Measurements from ENCODE around the gene TMEM192. TPM values are rescaled to one million over a fixed set of nuclear protein-coding genes. Genes with fewer than 3 reads are reported as not detected.
"Not testable (repeated sequence)": the region's sequence is repeated elsewhere in the genome, so short reads cannot be mapped to it uniquely, and the experiment has no call there.

TMEM192 gene
- total and polyA plus RNA-seq, 2 donors = 6.1 to 8.0 TPM

DNA sequence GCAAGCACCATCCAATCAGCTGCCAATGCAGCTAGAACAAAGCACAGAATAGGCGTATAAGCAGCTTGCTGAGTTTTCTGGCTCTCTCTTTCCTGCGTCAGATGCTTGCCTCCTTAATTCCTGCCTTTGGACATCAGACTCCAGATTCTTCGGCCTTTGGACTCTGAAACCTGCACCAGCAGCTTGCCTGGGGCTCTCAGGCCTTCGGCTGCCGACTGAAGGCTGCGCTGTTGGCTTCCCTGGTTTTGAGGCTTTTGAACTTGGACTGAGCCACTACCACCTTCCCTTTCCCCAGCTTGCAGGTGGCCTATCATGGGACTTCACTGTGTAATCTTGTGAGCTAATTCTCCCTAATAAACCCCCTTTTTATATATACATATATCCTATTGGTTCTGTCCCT, 6.1 kb downstream of the TMEM192 start:
- no peak overlapping the region for H3K4me3 ChIP-seq (ENCODE audit: low read length in 2 of 2)
- no peak overlapping the region for H3K27ac ChIP-seq (ENCODE audit: low read depth in 1 of 2, low read length in 1 of 2)
- H3K27me3 ChIP-seq (ENCODE audit: control insufficient read depth in 2 of 2, insufficient read depth in 1 of 2, low read length in 1 of 2) = no peaks in the 10 kb centered on the region
- WGBS = 98% methylated on average over 6 of the region's 6 CpGs
- no peaks in the 10 kb centered on the region for H3K4me1 ChIP-seq (ENCODE audit: control insufficient read depth in 2 of 2, insufficient read depth in 2 of 2, low read length in 2 of 2)
- H3K9me3 ChIP-seq (ENCODE audit: control insufficient read depth in 2 of 2, insufficient read depth in 1 of 2, low read length in 1 of 2) = no peaks in the 10 kb centered on the region
- DNase-seq (ENCODE audit: low read depth in 6 of 9, low spot score in 9 of 9) = no peak
- H3K36me3 ChIP-seq (ENCODE audit: control insufficient read depth in 2 of 2, insufficient read depth in 2 of 2, low read length in 1 of 2) = peaks cover 0 to 4% of the 10 kb centered on the region in 2 donors

DNA sequence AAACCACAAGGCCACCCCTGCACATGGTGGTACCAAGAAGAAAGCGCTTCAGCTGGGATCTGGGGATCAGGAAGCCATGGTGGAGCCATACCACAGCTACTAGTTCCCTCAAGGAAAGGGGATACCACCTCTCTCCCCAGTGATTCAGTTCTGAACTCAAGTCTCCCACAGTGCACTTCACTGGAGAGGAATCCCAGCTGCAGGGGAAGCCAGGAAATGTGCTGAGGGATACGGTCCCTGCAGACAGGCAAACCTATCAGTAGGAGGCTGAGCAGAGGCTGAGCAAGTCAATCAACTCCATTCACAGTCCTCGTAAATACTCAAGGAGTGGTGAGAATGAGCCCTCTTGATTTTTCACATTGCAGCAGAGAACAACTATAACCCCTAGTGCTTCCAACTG, 11.0 kb downstream of the TMEM192 start:
- no peak overlapping the region for H3K4me3 ChIP-seq (ENCODE audit: low read length in 2 of 2)
- no peak overlapping the region for H3K27ac ChIP-seq (ENCODE audit: low read depth in 1 of 2, low read length in 1 of 2)
- no peaks in the 10 kb centered on the region for H3K4me1 ChIP-seq (ENCODE audit: control insufficient read depth in 2 of 2, insufficient read depth in 2 of 2, low read length in 2 of 2)
- no peaks in the 10 kb centered on the region for H3K27me3 ChIP-seq (ENCODE audit: control insufficient read depth in 2 of 2, insufficient read depth in 1 of 2, low read length in 1 of 2)
- 96% methylated on average over 3 of the region's 3 CpGs for WGBS
- peaks cover 0 to 5% of the 10 kb centered on the region in 2 donors for H3K36me3 ChIP-seq (ENCODE audit: control insufficient read depth in 2 of 2, insufficient read depth in 2 of 2, low read length in 1 of 2)
- DNase-seq (ENCODE audit: low read depth in 6 of 9, low spot score in 9 of 9) = no peak
- H3K9me3 ChIP-seq (ENCODE audit: control insufficient read depth in 2 of 2, insufficient read depth in 1 of 2, low read length in 1 of 2) = no peaks in the 10 kb centered on the region

DNA sequence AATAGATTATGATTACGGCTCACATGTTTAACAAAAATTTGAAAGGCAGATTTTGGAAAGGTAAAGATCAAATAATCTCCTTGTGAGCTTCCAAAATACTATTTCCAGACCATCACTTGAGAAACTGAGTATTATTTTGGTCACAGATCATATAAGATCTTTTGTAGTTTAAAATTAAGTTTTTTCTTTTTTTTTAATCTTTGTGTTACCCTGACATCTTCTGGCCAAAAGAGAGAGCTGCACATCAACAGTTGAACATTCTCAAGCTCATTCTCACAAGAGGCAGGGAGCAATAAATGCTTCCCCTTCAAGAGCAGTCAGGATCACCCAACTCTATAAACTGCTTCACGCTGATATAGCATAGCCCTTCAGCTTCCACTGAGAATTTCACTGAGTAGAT, 15.9 kb downstream of the TMEM192 start:
- no peaks in the 10 kb centered on the region for H3K4me1 ChIP-seq (ENCODE audit: control insufficient read depth in 2 of 2, insufficient read depth in 2 of 2, low read length in 2 of 2)
- H3K27me3 ChIP-seq (ENCODE audit: control insufficient read depth in 2 of 2, insufficient read depth in 1 of 2, low read length in 1 of 2) = no peaks in the 10 kb centered on the region
- H3K4me3 ChIP-seq (ENCODE audit: low read length in 2 of 2) = no peak overlapping the region
- H3K36me3 ChIP-seq (ENCODE audit: control insufficient read depth in 2 of 2, insufficient read depth in 2 of 2, low read length in 1 of 2) = peaks cover 0 to 7% of the 10 kb centered on the region in 2 donors
- WGBS = 97% methylated on average over 2 of the region's 2 CpGs
- peak in 2 of 9 donors; percentile 11 to 13 for DNase-seq (ENCODE audit: low read depth in 6 of 9, low spot score in 9 of 9)
- no peak overlapping the region for H3K27ac ChIP-seq (ENCODE audit: low read depth in 1 of 2, low read length in 1 of 2)
- no peaks in the 10 kb centered on the region for H3K9me3 ChIP-seq (ENCODE audit: control insufficient read depth in 2 of 2, insufficient read depth in 1 of 2, low read length in 1 of 2)

DNA sequence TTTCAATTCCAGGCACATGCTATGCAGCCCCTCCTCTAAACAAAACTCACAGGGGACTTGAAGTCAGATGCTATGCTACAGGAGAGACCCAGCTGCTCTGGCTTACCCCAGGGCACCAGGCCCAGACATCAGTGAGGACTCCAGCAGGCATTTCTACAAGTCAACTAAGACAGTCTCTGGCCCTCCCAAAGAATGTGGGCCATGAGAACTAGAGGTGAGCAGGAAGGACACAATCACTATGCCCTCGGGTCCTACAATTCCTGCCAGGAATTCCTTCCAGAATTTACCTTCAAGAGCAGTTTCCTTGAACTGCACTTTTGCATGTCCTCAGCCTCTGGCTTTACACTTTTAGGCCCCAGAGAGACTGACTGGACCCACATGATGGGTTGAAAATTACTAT, 17.4 kb downstream of the TMEM192 start:
- H3K27ac ChIP-seq (ENCODE audit: low read depth in 1 of 2, low read length in 1 of 2) = no peak overlapping the region
- no peaks in the 10 kb centered on the region for H3K9me3 ChIP-seq (ENCODE audit: control insufficient read depth in 2 of 2, insufficient read depth in 1 of 2, low read length in 1 of 2)
- H3K4me1 ChIP-seq (ENCODE audit: control insufficient read depth in 2 of 2, insufficient read depth in 2 of 2, low read length in 2 of 2) = no peaks in the 10 kb centered on the region
- no peak for DNase-seq (ENCODE audit: low read depth in 6 of 9, low spot score in 9 of 9)
- WGBS = 93% methylated on average over 1 of the region's 1 CpG
- peaks cover 0 to 3% of the 10 kb centered on the region in 2 donors for H3K36me3 ChIP-seq (ENCODE audit: control insufficient read depth in 2 of 2, insufficient read depth in 2 of 2, low read length in 1 of 2)
- no peaks in the 10 kb centered on the region for H3K27me3 ChIP-seq (ENCODE audit: control insufficient read depth in 2 of 2, insufficient read depth in 1 of 2, low read length in 1 of 2)
- H3K4me3 ChIP-seq (ENCODE audit: low read length in 2 of 2) = no peak overlapping the region

DNA sequence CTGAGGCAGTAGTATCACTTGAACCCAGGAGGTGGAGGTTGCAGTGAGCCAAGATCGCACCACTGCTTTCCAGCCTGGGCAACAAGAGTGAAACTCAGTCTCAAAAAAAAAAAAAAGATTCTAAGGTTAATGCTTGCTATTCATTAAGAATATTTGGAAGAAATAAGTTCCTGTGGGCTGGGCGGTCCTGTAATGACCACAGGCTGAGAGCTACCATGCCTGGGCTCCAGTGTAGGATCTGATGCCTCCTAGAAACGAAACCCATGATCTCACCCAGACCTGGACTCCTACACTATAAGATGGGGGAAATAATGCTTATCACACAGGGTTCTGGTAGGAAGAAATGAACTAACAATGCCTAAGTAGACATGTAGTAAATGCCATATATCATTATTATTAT, 17.8 kb downstream of the TMEM192 start:
- DNase-seq (ENCODE audit: low read depth in 6 of 9, low spot score in 9 of 9) = no peak
- Histone ChIP-seq H3K9me3 (ENCODE audit: control insufficient read depth in 2 of 2, insufficient read depth in 1 of 2, low read length in 1 of 2) (no peaks in the 10 kb centered on the region), H3K36me3 (ENCODE audit: control insufficient read depth in 2 of 2, insufficient read depth in 2 of 2, low read length in 1 of 2) (peaks cover 0 to 3% of the 10 kb centered on the region in 2 donors), H3K4me3 (ENCODE audit: low read length in 2 of 2) (no peak overlapping the region), H3K27me3 (ENCODE audit: control insufficient read depth in 2 of 2, insufficient read depth in 1 of 2, low read length in 1 of 2) (no peaks in the 10 kb centered on the region), H3K4me1 (ENCODE audit: control insufficient read depth in 2 of 2, insufficient read depth in 2 of 2, low read length in 2 of 2) (no peaks in the 10 kb centered on the region), H3K27ac (ENCODE audit: low read depth in 1 of 2, low read length in 1 of 2) (no peak overlapping the region)
- 95% methylated on average over 3 of the region's 3 CpGs for WGBS

DNA sequence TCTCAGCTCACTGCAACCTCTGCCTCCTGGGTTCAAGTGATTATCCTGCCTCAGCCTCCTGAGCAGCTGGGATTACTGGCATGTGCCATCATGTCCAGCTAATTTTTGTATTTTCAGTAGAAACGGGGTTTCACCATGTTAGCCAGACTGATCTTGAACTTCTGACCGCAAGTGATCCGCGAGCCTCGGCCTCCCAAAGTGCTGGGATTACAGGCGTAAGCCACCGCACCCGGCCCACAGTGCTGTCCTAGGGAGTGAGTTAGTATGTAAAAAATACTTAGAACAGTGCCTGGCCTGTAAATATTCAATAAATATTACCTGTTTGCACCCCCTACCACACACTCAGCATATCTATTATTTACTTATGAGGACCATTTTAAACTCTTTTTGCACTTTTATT, 20.5 kb downstream of the TMEM192 start:
- H3K27me3 ChIP-seq (ENCODE audit: control insufficient read depth in 2 of 2, insufficient read depth in 1 of 2, low read length in 1 of 2); H3K4me3 ChIP-seq (ENCODE audit: low read length in 2 of 2); H3K36me3 ChIP-seq (ENCODE audit: control insufficient read depth in 2 of 2, insufficient read depth in 2 of 2, low read length in 1 of 2); DNase-seq (ENCODE audit: low read depth in 6 of 9, low spot score in 9 of 9); H3K4me1 ChIP-seq (ENCODE audit: control insufficient read depth in 2 of 2, insufficient read depth in 2 of 2, low read length in 2 of 2); H3K27ac ChIP-seq (ENCODE audit: low read depth in 1 of 2, low read length in 1 of 2); H3K9me3 ChIP-seq (ENCODE audit: control insufficient read depth in 2 of 2, insufficient read depth in 1 of 2, low read length in 1 of 2): not testable (repeated sequence)
- WGBS = 98% methylated on average over 8 of the region's 8 CpGs

DNA sequence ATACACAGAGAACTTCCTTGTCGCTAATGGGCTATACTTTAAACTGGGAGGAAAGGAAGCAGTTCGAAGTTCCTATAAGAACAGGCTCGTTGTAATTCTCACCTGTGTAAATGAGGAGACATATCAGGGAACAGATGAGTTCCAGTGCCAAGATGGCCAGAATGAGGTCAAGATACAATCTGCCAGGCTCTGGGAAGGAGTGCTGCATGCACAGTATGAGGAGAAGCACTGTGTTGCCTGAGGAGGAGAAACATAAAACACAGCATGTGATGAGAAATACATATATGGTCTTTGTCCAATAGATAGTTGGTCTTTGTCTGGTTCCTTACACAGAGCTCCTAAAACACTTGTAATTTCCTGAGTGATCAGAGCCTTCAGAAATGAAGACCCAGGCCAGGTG, 24.3 kb downstream of the TMEM192 start:
- H3K4me1 ChIP-seq (ENCODE audit: control insufficient read depth in 2 of 2, insufficient read depth in 2 of 2, low read length in 2 of 2) = no peaks in the 10 kb centered on the region
- H3K9me3 ChIP-seq (ENCODE audit: control insufficient read depth in 2 of 2, insufficient read depth in 1 of 2, low read length in 1 of 2) = no peaks in the 10 kb centered on the region
- H3K27me3 ChIP-seq (ENCODE audit: control insufficient read depth in 2 of 2, insufficient read depth in 1 of 2, low read length in 1 of 2) = no peaks in the 10 kb centered on the region
- 89% methylated on average over 3 of the region's 3 CpGs for WGBS
- H3K4me3 ChIP-seq (ENCODE audit: low read length in 2 of 2) = no peak overlapping the region
- no peak overlapping the region for H3K27ac ChIP-seq (ENCODE audit: low read depth in 1 of 2, low read length in 1 of 2)
- no peak for DNase-seq (ENCODE audit: low read depth in 6 of 9, low spot score in 9 of 9)
- H3K36me3 ChIP-seq (ENCODE audit: control insufficient read depth in 2 of 2, insufficient read depth in 2 of 2, low read length in 1 of 2) = peaks cover 0 to 14% of the 10 kb centered on the region in 2 donors

DNA sequence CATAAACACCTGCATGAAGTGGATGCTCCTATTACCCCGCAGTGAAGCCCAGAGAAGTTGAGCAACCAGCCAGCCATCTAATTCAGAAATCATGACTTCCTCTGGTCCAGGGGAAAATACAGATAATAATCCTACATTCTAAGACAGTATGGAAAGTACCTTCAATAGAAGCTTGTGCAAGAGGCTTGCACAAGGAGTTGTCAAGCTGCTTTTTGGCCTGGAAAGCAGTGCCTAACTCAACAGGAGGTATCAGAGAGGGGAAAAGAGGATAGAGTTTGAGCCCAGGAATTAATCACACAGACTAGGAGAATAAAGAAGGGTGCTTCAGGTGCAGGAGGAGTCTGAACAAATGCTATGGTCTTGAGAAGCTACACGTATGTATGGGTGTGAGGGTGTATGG, 26.7 kb downstream of the TMEM192 start:
- no peak overlapping the region for H3K27ac ChIP-seq (ENCODE audit: low read depth in 1 of 2, low read length in 1 of 2)
- 80% methylated on average over 2 of the region's 2 CpGs for WGBS
- H3K4me3 ChIP-seq (ENCODE audit: low read length in 2 of 2) = no peak overlapping the region
- no peak for DNase-seq (ENCODE audit: low read depth in 6 of 9, low spot score in 9 of 9)
- H3K9me3 ChIP-seq (ENCODE audit: control insufficient read depth in 2 of 2, insufficient read depth in 1 of 2, low read length in 1 of 2) = no peaks in the 10 kb centered on the region
- peaks cover 0 to 14% of the 10 kb centered on the region in 2 donors for H3K36me3 ChIP-seq (ENCODE audit: control insufficient read depth in 2 of 2, insufficient read depth in 2 of 2, low read length in 1 of 2)
- H3K27me3 ChIP-seq (ENCODE audit: control insufficient read depth in 2 of 2, insufficient read depth in 1 of 2, low read length in 1 of 2) = no peaks in the 10 kb centered on the region
- no peaks in the 10 kb centered on the region for H3K4me1 ChIP-seq (ENCODE audit: control insufficient read depth in 2 of 2, insufficient read depth in 2 of 2, low read length in 2 of 2)

DNA sequence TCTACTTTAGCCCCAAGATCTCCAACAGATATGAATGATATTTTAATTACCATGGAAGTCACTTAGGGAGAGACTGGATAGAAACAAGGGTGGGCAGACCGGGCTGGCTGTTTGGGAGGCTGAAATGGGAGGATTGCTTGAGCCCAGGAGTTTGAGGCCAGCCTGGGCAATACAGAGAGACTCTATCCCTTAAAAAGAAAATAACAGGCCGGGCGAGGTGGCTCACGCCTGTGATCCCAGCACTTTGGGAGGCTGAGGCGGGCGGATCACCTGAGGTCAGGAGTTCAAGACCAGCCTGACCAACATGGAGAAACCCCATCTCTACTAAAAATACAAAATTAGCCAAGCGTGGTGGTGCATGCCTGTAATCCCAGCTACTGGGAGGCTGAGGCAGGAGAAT, 27.9 kb downstream of the TMEM192 start:
- not testable (repeated sequence) for H3K9me3 ChIP-seq (ENCODE audit: control insufficient read depth in 2 of 2, insufficient read depth in 1 of 2, low read length in 1 of 2); H3K27ac ChIP-seq (ENCODE audit: low read depth in 1 of 2, low read length in 1 of 2); H3K27me3 ChIP-seq (ENCODE audit: control insufficient read depth in 2 of 2, insufficient read depth in 1 of 2, low read length in 1 of 2); H3K4me1 ChIP-seq (ENCODE audit: control insufficient read depth in 2 of 2, insufficient read depth in 2 of 2, low read length in 2 of 2); H3K4me3 ChIP-seq (ENCODE audit: low read length in 2 of 2); DNase-seq (ENCODE audit: low read depth in 6 of 9, low spot score in 9 of 9)
- H3K36me3 ChIP-seq (ENCODE audit: control insufficient read depth in 2 of 2, insufficient read depth in 2 of 2, low read length in 1 of 2) = peaks cover 0 to 14% of the 10 kb centered on the region in 2 donors
- WGBS = 96% methylated on average over 6 of the region's 7 CpGs

DNA sequence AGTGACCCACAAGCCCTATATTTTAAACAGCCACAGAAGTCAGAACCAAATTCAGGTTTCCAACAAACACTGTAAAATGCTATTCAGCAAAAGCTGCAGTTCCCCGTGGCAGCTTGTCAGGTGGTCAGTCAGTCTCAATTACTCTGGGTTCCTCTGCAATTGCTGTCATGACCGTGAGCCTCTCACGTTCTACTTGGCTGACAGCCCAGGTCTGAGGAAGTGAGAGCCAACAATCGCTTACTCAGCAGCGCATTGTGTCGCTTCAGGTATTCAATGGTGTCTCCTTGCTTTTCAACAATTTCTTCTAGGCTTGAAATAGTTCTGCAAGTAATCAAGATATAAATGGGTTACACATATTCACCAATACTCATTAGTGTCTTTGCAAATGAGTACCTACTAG, 33.2 kb downstream of the TMEM192 start:
- Histone ChIP-seq H3K36me3 (ENCODE audit: control insufficient read depth in 2 of 2, insufficient read depth in 2 of 2, low read length in 1 of 2) (no peaks in the 10 kb centered on the region), H3K27me3 (ENCODE audit: control insufficient read depth in 2 of 2, insufficient read depth in 1 of 2, low read length in 1 of 2) (no peaks in the 10 kb centered on the region), H3K4me1 (ENCODE audit: control insufficient read depth in 2 of 2, insufficient read depth in 2 of 2, low read length in 2 of 2) (no peaks in the 10 kb centered on the region), H3K27ac (ENCODE audit: low read depth in 1 of 2, low read length in 1 of 2) (no peak overlapping the region), H3K9me3 (ENCODE audit: control insufficient read depth in 2 of 2, insufficient read depth in 1 of 2, low read length in 1 of 2) (no peaks in the 10 kb centered on the region), H3K4me3 (ENCODE audit: low read length in 2 of 2) (no peak overlapping the region)
- DNase-seq (ENCODE audit: low read depth in 6 of 9, low spot score in 9 of 9) = peak in 3 of 9 donors; percentile 2 to 4 (median 4)
- WGBS = 72% methylated on average over 6 of the region's 6 CpGs
